ENCODE data around the gene LYPD6. TPM values are rescaled to one million over a fixed set of nuclear protein-coding genes. Genes with fewer than 3 reads are reported as not detected.
"Not testable (repeated sequence)": the region's sequence is repeated elsewhere in the genome, so short reads cannot be mapped to it uniquely, and the experiment has no call there.

Gene LYPD6
- total RNA-seq, 1 experiment from 2014 or later: 1.4 TPM

DNA sequence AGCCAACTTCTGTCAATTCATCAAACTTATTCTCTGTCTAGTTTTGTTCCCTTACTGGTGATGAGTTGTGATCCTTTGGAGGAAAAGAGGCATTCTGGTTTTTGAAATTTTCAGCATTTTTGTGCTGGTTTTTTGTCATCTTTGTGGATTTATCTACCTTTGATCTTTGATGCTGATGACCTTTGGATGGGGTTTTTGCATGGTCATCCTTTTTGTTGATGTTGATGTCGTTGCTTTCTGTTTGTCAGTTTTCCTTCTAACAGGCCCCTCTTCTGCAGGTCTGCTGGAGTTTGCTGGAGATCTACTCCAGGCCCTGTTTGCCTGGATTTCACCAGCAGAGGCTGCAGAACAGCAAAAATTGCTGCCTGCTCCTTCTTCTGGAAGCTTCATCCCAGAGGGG is 168.8 kb downstream of the LYPD6 start:
- not testable (repeated sequence) for DNase-seq, H3K27me3 ChIP-seq, H3K36me3 ChIP-seq, H3K4me3 ChIP-seq, H3K9me3 ChIP-seq

- H3K4me3 ChIP-seq, H3K9me3 ChIP-seq, H3K27me3 ChIP-seq, H3K36me3 ChIP-seq, DNase-seq: not testable (repeated sequence)
Measured at GRCh38 chr2:149506808-149507207, 176.4 kb downstream of the LYPD6 start.

DNA sequence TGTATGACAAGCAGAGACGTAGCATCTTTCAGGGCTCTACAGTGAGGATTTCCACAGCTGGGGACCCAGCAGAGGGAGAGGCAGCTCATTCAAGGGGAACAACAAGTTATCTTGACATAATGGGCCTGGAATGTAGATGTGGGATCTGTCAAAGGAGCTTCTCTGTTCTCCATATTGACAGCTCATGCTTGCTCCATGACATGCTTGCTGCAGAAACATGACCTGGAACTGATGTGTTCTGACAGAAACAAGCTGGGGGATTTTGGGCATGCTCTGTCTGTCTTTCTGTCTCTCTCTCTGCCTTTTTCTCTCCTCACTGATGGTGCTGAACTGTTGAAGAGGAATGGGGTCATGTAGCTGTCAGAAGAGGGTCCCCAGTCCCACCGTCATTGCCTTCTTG is 177.6 kb downstream of the LYPD6 start:
- no peaks in the 10 kb centered on the region for H3K36me3 ChIP-seq

GRCh38 chr2:149513461-149513860 is 183.1 kb downstream of the LYPD6 start:
- no peak for DNase-seq
- H3K27me3 ChIP-seq: no peaks in the 10 kb centered on the region
- H3K9me3 ChIP-seq: no peaks in the 10 kb centered on the region
- H3K4me3 ChIP-seq: no peak overlapping the region
- no peaks in the 10 kb centered on the region for H3K36me3 ChIP-seq

More for the DNA sequence above, 177.6 kb downstream of the LYPD6 start:
- H3K27me3 ChIP-seq: no peaks in the 10 kb centered on the region
- DNase-seq: no peak
- H3K4me3 ChIP-seq: no peak overlapping the region
- H3K9me3 ChIP-seq: no peaks in the 10 kb centered on the region
